ENCODE measurements around the gene FOSL2.

FOSL2 gene

DNA sequence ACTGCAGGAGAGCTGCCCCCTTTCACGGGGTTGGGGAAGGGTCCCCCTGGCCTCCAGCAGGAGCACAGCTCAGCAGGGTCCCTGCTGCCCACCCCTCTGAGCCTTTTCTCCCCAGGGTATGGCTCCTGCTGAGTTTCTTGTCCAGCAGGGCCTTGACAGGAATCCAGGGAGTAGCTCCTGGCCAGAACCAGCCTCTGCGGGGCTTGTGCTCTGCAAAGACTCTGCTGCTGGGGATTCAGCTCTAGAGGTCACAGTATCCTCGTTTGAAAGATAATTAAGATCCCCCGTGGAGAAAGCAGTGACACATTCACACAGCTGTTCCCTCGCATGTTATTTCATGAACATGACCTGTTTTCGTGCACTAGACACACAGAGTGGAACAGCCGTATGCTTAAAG is 21.2 kb downstream of the FOSL2 start:
- no peak for DNase-seq

DNA sequence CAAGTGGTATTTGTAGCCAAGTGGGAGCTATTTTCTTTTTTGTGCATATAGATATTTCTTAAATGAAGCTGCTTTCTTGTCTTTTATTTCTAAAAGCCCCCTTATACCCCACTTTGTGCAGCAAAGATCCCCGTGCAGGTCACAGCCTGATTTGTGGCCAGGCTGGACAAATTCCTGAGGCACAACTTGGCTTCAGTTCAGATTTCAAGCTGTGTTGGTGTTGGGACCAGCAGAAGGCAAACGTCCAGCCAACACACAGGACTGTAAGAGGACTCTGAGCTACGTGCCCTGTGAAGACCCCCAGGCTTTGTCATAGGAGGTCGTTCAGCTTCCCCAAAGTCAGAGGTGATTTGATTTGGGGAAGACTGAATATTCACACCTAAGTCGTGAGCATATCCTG is 21.9 kb downstream of the FOSL2 start:
- DNase-seq = no peak

DNA sequence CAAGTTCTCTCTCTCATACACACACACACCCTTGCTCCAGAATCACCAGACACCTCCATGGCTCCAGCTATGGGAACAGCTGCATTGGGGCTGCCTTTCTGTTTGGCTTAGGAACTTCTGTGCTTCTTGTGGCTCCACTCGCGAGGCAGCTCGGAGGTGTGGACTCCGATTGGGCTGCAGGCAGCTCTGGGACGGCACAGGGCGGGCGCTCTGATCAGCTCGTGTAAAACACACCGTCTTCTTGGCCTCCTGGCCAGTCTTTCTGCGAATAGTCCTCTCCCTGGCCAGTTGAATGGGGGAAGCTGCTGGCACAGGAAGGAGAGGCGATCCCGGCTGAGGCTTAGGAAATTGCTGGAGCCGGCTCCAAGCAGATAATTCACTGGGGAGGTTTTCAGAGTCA is 22.4 kb downstream of the FOSL2 start:
- DNase-seq = no peak

DNA sequence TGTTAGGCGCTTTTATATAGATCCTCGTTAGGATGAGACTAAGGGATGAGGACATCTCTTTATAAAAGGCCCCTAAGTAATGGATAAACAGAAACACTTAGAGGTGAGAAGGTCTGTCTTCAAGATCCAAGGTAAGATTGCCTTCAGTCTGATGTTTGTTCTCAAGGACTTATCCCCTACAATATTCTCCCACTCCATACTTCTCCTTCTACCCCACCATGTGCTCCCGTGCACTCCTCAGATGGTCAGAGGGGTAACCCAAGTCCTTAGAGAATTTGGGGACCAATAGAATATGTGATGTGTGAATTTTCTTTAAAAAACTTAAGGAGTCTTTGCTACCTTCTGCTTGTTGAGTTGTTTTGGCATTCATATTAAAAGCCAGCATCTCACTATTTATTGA is 23.1 kb downstream of the FOSL2 start:
- no peak for DNase-seq

DNA sequence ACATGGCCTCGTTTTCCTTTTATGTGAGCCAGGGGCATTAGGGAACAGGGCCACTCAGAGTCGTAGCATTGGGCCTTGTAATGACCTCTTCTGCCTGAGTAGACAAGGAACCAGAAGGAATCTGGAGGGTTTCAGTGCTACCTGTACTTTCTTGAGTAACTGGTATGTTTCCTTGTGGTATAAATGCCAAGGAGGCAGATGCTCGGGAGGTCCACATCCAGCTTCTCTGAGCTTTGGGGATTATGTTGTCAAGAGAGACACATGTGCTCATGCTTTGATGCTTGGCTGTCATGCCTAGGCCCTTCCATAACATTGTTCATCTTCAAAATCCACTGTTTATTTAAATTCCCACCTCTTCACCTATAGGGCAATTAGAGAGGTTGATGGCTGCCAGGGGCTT is 26.3 kb downstream of the FOSL2 start:
- no peak for DNase-seq

DNA sequence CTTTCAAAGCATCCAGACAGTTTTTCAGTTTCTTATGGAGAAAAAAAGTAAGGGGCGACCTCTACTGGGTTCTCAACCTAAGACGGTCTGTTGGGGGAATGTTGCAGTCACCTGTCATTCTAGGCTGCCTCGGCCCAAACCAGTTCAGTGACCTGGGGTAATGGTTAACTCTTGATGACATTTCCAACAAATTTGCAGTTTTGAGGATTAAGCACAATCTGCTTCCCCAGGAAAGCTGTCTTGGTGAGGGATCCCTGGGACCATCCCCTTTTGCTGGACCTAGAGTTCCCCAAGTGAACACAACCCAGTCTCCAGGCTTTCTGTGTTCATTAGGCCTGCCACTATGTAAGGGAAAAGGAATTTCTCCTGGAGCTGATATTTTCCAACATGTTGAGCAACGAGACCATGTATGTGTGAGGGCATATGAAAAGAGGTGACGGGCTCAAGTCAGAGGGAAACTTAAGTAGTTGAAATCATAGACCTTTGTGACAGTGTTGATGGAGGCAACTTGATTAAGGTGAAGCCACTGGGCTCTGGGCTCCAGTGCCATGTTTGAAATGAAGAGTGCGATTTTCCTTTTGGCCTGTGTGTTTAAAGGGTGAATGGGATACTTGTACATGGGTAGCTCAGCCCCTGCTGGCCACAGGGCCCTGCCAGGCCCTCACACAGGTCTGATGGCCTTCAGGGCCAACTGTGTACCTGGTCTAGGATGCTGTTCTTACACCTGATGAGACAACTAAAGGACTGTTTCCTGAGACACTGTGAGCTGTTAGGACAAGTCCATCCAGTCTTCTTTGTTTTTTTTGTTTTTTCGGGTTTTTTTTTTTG is 27.0 kb downstream of the FOSL2 start:
- DNase-seq = no peak

DNA sequence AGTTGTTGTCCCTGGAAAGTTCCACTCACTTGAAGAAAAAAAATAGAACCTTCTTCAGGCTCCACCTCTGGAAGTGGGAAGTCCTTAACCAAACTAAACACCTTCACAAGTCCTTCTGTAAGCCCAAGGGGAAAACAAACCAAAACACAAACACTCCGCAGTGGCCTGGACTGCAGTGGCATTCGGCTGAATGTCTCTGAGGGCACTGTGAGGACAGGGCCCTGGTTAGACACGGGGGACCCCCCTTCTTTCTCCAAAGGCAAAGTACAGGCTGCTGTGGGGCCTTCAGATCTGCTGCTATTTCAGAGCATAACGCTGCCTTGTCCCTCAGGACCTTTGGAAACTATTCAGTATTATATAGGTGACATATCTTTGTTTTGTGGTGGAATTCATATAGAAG is 28.1 kb downstream of the FOSL2 start:
- no peak for DNase-seq

DNA sequence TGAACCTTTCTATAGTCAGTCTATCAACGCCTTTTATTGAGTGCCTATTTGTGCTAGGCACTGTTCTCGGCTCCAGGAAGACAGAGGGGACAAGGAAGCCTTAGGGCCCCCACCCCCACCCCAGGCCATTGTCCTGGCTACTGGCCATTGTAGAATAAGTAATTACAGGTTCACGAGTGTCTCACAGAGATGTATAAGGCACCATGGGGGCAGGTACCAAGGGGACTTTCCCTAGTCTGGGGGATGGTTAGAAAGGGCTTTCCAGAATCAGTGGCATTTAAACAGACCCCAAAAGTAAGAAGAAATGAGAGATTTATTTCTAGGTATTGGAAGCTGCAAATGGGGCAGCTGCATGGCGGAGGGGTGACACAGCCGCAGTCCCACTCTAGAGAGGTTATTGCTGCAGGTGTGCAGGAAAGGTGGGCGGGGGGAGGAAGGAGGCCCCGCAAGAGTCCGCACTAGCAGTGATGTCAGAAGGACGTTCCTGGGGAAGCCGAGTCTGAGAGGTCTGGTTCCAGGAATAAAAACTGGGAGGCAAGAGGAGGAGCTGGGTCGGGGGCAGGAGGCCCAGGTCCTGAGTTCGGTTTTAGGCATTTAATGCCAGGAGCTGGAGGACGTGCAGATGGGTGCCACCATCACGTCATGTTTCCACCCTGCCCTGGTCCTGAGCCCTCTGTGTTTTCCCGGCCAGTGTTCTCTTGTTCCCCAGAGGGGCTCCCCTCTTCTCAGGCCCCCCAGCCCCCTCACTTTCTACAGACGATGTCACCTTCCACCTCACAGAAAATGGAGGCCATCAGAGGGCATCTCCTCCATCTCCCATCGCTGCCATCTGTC is 30.5 kb downstream of the FOSL2 start:
- no peak for DNase-seq

DNA sequence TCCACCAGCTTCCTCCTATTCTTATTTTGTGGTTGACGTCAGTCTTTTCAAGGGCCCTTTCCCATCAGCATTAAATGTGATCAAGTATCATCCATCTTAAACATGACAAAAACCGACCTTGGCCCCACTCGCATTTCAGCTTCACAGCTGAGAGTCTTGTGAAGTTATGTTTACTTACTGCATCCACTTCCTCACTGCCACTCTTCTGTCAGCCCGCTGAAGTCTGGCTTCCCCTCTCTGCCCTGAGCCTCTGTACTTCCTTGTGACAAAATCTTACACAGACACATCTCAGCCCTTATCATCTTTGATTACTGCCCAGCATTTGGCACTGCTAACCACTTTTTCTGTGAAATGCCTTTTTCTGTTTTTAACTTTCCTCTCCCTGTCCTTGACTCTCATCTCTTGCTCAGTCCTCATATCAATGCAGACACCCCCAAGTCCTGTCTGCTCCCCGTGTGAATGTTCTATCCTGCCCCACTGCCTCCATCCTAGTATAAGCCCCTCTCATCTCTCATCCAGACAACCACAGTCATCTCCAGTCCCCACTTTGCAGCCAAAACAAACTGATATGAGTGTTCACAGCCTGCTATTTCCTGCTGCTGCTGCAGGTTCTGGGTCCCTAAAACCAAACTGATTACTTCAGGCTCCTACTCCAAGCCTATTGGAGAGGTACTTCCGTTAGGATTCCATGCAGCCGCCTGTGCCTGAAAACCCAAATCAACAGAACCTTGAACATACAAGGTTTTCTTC is 31.4 kb downstream of the FOSL2 start:
- no peak for DNase-seq

DNA sequence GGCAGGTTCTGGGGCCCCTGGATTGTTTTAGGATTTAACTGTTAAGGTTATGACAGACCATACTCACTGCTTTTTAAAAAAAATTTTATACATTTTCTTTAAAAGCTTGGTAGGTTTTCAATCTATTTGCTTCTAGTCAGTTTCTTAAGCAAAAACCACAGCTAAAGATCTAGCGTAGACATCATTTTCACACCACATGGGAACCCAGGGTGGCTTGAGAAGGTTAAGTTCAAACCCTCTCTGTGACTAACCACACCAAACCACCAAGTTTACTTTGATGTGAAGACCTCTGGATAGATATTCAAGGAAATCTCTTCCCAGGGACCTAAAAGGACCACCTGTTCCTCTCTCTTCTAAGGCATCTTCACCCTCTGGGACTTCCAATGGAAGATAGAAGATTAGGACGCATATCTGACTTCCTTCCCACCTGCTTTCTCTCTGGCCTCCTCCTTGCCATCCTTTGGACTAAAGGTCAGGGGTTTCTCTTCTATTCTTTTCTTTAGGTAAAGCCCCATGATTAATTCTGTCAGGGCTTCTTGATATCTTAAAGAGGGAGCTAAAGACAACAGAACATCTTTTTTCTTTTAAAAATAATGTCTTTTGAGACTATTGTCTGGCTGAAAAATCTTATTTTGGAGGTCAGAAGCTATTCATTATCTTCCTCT is 32.3 kb downstream of the FOSL2 start:
- DNase-seq = no peak

DNA sequence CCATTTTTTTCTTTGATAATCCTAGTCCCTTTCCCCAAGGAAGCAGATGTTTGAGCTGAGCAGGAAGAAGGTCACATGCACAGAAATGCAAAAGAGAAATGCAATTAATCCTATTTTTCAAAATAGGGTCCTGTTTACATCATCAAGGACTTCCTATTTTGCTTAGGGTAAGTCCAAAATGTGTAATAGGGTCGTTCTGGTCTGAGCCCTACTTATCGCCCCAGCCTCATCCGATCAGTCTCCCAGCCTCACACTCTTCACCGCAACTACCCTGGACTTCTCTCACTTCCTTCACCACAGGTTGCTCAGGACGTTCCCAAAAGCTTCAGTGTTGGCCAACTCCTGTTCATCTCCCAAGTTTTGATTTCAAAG is 32.8 kb downstream of the FOSL2 start:
- DNase-seq = no peak

DNA sequence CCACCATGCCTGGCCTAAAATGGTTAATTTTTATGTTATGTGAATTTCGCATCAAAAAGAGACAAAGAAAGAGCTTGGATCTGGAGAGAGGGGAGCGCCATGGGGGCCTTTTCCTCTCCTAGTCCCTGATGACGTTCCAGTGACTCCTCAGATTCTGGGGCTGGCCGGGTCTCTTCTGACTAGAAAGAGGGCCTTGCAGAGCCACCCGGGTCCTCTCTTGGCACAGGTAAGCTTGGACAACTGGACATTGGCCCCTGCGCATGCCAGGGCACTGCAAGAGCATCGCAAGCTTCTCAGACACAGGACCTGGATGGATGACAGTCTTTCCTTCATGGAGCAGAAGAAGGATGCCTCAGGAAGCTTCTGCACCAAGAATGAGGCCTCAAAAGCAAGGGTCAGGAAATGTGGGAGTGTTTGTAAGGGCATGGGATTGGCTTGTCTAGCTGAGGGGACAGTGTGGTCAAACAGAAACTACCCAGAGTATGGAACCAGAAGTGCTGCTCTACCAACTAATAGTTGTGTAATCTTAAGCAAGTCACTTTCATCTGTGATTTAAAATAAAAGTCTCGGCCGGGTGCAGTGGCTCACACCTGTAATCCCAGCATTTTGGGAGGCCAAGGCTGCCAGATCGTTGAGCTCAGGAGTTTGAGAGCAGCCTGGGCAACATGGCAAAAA is 35.2 kb downstream of the FOSL2 start:
- DNase-seq = no peak

DNA sequence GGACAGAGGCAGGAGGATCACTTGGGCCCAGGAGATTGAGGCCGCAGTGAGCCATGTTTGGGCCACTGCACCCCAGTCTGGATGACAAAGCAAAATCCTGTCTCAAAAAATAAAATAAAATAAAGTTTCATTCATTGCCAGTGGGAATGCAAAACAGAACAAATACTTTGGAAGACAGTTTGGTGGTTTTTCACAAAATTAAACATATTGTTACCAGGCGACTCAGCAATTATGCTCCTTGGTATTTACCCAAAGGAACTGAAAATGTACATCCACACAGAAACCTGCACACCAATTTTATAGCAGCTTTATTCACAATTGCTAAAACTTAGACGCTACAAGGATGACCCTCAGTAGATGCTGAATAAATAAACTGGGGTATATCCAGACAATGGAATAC is 35.8 kb downstream of the FOSL2 start:
- DNase-seq = no peak

DNA sequence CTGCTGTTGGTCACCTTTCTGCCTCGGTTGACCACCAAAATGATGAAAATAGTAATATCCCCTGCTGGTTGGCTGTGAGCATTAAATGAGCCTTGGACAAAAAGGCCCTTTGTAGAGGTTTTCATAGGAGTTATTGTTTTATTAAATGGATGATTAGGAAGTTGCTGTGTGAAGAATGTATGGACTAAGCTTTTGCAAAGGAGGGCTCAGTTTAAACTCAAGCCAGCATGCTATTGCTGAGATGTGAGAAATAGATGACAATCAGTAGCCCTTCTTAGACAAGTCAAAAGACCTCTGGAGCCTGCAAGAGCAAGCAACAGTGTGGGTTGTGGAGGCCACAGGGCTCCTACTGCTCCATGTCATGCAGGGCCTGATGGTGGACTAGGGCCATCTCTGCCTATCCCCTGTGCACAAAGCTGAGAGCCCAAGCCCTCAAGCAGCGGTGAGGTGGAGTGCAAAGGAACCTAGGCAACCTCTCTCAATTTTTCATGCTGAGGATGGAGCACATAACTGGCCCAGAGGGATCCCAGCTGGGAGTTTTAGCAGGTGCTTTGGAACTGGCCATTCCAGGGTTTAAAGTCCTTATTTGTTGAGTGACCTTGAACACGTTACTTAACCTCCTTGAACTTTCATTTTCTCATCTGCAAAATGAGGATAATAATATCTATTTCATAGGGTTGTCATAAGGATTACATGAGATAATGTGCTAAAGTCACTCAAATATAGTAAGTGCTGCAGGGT is 37.1 kb downstream of the FOSL2 start:
- DNase-seq = no peak

DNA sequence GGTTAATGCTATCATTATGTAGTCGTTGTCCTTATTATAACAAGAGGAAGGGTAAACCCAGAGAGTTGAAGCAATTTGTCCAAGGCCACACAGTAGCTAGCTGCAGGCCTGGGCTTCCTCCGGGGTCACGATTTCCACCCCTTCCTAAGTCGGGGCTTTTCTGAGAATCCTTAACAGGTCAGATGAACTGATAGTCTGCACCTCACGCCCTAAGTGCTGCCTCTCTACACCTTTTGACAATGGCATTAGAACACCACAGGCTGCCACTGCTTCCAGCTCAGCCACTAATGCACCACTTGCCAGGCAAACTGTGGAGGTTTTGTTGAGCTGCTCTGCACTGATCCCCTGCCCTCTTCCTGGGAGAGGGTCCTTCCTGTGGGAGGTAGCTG is 37.7 kb downstream of the FOSL2 start:
- DNase-seq = no peak

DNA sequence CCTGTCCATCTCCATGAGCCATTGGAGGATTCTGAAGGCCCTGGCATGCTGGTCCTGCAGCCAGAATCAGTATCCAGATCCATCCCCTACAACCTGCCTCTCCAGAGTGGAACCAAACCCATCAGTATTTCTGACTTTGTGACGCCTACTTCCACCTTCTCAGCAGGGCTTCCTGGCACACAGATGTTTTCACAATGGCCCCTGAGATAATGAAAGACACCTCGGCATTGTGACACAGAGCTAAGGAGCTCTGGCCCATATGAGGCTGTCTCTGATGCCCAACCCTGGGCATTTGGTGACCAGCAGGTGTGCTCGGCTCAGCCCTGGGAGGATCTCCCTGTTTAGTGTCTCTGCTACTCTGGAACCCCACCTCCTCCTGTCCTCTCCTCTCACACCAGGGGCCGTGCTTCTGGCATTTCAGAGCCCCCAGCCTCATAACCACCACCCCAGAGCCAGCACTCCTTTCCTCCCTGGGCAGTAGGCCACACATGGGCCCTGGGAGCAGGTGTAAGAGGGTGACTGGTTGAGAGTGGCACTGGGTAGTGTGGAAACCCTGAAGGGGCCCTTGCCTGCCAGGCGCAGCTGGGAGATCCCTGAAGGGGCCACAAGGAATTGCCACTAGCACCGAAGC is 38.2 kb downstream of the FOSL2 start:
- no peak for DNase-seq

DNA sequence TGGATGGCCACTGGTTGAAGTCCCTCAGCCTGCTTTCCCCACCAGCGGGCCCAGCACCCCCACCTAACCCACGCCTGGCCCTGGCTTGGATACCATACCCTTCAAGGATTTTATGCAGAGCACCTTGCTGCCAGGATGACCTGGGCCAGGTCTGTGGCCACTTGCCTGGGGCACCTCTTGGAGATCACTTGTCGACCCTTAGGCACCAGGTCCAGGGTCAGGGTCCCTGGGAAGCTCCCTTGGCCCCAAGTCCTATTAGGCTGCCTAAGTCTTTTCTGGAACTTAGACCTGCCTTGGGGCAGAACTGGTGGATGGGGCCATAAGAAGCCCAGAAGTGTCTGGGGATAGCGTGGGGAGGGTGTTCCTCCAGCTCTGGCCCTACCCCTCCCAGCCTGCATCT is 39.1 kb downstream of the FOSL2 start:
- DNase-seq = no peak

DNA sequence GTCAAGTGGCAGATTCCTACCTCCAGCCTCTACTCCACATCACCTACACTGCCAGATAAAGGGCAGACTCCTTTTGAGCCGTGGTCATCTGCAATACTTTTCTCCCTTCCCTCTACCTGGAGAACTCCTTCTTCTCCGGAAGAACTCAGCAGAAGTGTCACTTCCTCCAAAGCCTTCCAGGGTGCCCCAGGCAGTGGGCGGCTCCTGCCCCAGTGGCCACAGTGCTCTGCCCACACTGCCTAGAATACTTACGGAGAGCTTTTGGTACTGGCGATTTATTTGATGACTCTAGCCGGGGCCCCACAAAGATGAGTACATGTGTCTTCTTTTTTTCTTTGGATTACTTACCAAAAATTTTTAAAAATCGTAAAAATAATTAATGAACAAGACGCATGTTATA is 39.7 kb downstream of the FOSL2 start:
- DNase-seq = no peak

DNA sequence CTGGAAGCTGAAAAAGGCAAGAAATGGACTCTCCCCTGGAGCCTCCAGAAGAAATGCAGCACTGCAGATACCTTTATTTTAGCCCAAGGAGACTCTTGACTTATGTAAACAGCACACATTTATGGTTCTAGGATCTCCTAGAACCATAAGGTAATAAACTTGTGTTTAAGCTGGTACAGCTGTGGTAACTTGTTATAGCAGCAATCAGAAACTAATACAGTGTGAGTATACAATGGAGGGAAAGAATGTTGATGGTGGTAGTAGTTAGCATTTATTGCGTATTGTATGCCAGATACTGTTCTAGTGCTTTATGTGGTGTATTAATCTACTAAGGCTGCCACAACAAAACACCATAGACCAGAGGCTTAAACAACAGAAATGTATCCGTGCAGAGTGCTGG is 40.6 kb downstream of the FOSL2 start:
- no peak for DNase-seq

DNA sequence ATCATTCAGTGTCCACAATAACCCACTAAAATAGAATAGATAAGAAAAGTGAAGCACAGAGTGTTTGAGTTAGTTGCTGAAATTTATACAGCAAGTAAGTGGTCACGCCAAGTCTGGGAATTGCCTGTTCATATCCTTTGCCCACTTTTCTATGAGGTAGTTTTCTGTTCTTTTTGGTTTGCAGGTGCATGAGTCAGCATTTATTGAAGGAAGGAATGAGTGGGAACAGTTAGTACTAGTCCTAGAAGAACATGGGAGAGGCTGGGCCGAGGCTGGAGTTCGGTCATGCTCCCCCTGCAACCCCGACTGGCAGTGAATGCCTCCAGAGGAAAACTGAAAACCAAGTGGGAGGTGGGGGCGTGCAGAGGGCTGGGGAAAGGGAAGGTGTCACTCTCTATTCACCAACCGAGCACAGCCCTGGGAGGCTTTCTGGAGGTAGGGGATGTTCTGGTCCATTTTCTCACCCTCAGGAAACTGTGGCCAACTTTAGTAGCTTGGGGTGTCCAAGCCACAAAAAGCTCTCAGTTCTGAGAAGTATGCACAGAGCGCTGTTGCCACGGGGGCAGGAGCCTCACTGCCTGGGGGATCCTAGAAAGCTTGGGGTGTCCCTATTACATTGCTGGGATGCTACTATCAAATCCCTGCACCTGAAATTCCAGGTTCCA is 41.4 kb downstream of the FOSL2 start:
- no peak for DNase-seq

DNA sequence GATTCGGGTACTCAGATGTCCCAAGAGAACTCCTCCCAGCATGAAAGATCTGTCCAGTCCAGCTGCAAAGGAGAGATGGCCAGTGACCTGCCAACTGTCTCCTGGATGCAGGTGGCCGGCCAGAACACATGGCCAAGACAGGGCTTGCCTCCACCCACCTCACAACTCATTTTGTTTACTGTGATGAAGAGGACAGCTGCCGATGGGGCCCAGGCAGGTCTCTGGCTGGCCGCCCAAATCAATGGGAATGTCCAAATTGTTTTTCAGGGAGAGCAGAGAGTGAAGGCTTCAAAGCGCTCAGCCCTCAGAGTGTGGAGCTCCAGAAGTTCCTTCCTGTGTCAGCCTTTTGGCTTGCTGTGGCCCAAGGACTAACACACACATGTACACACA is 41.9 kb downstream of the FOSL2 start:
- no peak for DNase-seq

Data from NCI-H774 (cell line).